ENCODE measurements around the gene DNAH8.

DNAH8 gene

DNA sequence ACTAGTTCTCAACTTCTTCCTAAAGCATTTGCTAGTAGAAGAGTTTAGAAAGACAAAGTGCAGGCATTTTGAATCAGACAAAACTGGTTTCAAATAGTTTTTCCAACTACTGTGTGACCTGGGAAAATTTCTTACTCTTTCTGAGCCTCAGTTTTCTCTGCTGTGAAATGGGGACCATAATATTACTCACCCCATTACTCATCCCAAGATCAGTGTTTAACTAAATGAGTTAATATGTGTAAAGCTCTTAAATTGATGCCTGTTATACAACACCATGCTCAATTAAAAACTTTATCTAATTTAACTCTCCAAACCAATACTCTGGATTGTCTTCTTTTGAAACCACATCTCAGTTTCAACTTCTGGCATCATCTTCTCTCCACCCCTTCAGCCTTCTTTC is 87.4 kb downstream of the DNAH8 start:
- no peak overlapping the region for H3K4me3 ChIP-seq (replicated peaks in 1 of 2; ENCODE audit: low read depth in 2 of 2, low read length in 2 of 2)
- no peak for DNase-seq (ENCODE audit: low read depth in 2 of 2)
- TF ChIP-seq, protein P1, sequence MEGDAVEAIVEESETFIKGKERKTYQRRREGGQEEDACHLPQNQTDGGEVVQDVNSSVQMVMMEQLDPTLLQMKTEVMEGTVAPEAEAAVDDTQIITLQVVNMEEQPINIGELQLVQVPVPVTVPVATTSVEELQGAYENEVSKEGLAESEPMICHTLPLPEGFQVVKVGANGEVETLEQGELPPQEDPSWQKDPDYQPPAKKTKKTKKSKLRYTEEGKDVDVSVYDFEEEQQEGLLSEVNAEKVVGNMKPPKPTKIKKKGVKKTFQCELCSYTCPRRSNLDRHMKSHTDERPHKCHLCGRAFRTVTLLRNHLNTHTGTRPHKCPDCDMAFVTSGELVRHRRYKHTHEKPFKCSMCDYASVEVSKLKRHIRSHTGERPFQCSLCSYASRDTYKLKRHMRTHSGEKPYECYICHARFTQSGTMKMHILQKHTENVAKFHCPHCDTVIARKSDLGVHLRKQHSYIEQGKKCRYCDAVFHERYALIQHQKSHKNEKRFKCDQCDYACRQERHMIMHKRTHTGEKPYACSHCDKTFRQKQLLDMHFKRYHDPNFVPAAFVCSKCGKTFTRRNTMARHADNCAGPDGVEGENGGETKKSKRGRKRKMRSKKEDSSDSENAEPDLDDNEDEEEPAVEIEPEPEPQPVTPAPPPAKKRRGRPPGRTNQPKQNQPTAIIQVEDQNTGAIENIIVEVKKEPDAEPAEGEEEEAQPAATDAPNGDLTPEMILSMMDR (IDR thresholded peaks at IDR 0.05; ENCODE audit: low read depth, low read length), result no peak

GRCh38 chr6:38803129-38803528 is 88.0 kb downstream of the DNAH8 start:
- no peak overlapping the region for H3K4me3 ChIP-seq (replicated peaks in 1 of 2; ENCODE audit: low read depth in 2 of 2, low read length in 2 of 2)
- no peak for DNase-seq (ENCODE audit: low read depth in 2 of 2)
- TF ChIP-seq, protein P1 (IDR thresholded peaks at IDR 0.05; ENCODE audit: low read depth, low read length), result no peak

DNA sequence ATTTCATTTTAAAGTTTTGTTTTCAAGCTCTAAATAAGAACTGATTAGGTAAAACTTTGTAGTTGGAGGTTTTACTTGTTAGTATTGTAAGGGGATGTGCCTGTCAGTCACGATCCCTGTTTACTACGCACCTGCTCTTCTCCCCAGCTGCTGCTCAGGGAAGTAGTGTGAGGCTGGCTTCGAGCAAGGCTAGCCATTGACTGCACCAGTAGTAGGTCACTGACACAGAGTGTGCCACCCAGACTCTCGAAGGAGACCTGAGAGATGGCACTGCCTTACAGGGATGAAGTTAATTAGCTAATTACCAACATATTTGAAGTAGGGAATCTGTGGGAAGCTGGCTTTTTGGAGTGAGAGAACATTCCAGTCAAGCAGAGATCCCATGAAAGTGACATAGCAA is 89.2 kb downstream of the DNAH8 start:
- TF ChIP-seq, protein P1 (IDR thresholded peaks at IDR 0.05; ENCODE audit: low read depth, low read length), result no peak
- no peak overlapping the region for H3K4me3 ChIP-seq (replicated peaks in 1 of 2; ENCODE audit: low read depth in 2 of 2, low read length in 2 of 2)
- DNase-seq (ENCODE audit: low read depth in 2 of 2), result no peak

DNA sequence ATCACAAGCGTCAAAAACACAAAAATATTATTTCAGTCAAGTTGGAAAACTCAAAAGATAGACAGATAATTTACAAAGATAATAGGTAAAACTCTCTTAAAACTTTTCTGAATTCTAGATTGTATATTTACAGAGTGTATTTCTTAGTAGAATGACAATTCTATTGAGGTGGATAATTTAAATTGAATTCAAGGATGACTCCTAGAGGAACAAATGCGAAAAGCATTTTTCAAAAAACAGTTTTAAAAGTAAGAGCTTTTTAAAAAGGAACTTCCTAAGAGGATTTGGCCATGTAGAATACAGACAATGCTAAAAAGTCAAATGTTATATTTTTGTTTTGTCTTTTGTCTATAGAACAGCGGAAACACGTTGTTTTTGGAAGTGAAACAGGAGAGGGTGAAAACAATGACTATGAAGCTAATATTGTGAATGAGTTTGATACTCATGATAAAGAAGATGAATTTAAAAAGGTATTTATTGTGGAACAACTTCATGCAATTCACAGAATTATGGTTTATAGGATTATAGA is 90.1 kb downstream of the DNAH8 start:
- TF ChIP-seq, protein P1 (IDR thresholded peaks at IDR 0.05; ENCODE audit: low read depth, low read length), result no peak
- no peak overlapping the region for H3K4me3 ChIP-seq (replicated peaks in 1 of 2; ENCODE audit: low read depth in 2 of 2, low read length in 2 of 2)
- DNase-seq (ENCODE audit: low read depth in 2 of 2), result no peak

DNA sequence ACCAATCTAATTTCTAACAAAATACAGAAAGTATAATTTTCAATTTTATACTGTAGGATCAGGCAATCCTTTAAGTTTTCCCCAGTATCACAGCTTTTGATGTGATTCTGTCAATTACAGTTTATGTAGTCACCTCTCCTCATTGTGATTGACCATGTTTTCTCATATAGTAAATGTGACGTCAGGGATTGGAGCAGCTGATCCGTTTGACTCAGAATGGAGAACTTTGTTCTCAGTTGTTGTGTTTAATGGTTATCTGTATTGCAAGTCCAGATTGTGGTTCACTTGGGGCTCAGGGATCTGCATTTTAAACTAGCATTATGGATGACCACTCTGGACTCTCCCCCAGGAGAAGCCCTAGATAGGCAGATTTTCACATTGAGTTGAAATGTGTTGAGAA is 90.6 kb downstream of the DNAH8 start:
- TF ChIP-seq, protein P1 (IDR thresholded peaks at IDR 0.05; ENCODE audit: low read depth, low read length), result no peak
- no peak for DNase-seq (ENCODE audit: low read depth in 2 of 2)

GRCh38 chr6:38806271-38806670 is 91.2 kb downstream of the DNAH8 start:
- no peak overlapping the region for H3K4me3 ChIP-seq (replicated peaks in 1 of 2; ENCODE audit: low read depth in 2 of 2, low read length in 2 of 2)
- DNase-seq (ENCODE audit: low read depth in 2 of 2), result no peak
- TF ChIP-seq, protein P1 (IDR thresholded peaks at IDR 0.05; ENCODE audit: low read depth, low read length), result no peak

More for the DNA sequence above, 90.6 kb downstream of the DNAH8 start:
- no peak overlapping the region for H3K4me3 ChIP-seq (replicated peaks in 1 of 2; ENCODE audit: low read depth in 2 of 2, low read length in 2 of 2)

- no peak for DNase-seq (ENCODE audit: low read depth in 2 of 2)
- TF ChIP-seq, protein P1 (IDR thresholded peaks at IDR 0.05; ENCODE audit: low read depth, low read length), result no peak
- H3K4me3 ChIP-seq (replicated peaks in 1 of 2; ENCODE audit: low read depth in 2 of 2, low read length in 2 of 2), result no peak overlapping the region
Observed at GRCh38 chr6:38806833-38807232, 91.7 kb downstream of the DNAH8 start.

Measured in cardiac fibroblast (primary cell).